Measurements from ENCODE around the gene INPP5A.
A peak's percentile ranks its signal among the peaks of the same experiment; 100 is the strongest.

INPP5A gene

DNA sequence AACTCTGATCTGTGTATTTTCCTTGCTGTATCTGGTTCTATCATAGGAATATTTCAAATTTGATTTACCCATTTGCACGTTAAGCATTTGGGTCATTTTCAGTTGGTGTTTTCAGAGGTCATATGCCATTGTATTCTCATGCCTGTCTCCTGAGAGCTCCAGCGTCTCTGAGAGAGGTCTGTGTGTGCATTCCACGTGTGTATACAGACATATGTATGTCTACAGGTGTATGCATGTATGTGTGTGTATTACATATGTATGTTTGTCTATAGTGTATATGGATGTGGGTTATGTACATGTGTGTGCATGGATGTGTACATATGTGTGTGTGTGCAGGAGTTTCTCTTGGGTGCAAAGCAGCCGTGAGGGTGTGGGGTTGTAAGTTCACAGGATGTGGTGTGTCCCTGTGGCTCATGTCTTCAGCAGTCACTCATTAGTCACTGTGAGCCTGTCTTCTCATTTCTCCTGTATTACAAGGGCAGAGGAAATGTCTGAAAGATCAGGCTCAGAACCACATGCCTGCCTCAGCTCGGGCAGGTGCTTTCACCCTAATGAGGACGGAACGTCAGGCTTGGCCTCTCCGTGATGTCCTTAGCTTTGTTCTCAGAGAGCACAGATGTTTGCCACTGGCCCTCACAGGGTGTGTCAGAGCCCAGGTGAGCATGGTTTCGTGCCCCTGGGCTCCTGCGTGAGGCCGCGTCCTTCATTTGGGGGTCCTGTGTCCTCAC, 146.7 kb downstream of the INPP5A start:
- DNase-seq = peak; percentile 9

DNA sequence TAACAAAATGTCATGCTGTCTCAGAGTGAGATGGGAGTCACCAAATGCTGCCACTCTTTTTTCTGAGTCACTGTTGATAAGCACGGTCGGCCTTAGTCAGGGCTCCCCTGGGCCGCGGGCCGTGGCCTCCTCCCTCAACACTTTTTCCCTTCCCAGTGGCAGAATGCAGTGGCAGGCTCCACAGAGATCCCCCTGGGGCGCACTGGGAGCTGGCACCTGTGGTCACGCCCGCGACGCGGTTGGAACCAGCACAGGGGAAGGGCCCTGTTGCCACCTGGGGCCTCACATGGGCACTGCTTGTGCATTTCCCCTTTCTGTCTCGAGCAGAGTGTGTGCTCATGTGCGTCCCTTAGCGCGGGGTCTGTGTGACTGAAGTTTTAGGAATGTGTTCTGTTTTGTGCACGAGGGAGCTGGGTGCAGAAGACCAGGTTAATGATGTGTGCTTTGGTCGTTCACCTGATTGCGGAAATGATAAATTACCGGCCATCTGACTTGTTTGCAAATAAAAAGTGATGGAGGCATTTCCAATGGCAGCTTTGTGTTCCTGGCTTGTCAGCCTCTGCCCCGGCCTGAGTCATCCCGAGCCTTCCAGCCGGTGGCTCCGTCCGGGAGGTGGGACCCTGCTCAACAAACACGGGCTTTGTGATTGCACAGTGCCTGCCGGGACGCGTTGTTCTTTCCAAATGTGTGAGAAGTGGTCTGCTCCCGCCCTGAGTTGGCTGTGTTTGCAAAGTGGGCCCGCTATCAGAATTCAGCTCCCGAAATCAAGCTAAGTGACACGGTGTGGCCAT, 147.7 kb downstream of the INPP5A start:
- DNase-seq = no peak

DNA sequence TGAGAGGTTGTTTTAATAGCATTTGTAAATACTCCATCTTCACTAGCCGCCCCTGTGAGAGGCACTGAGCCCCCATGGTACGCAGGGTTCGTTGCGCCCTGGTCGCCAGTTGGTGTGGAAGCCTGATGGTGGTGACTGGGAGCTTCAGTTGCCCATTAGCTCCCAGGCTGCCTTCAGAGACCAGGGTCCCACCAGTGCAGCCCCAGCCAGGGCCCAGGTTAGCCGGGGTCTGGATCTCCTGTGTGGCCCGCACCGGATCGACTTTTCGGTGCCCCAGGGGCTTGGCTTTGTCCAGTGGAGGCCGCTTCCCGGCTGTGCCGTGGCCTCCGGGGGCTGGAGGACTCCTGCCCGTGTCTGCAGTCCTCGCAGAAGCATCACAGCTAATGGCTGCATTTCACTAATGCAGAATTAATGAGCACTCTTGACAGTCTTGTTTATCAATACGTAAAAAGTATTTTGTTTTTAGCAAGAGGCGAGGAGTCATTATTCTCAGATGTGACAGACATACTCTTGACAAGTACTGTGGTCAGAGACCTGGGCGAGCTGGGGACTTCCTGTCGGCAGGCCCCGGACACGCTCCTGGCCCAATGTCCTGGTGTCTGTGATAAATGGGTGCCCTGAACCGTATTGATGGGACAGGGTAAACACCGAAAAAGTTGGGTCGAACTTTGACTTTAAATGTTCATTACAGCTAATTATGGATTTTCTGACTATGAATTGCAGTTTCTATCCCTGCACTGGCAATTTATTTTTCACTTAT, 148.5 kb downstream of the INPP5A start:
- no peak for DNase-seq

DNA sequence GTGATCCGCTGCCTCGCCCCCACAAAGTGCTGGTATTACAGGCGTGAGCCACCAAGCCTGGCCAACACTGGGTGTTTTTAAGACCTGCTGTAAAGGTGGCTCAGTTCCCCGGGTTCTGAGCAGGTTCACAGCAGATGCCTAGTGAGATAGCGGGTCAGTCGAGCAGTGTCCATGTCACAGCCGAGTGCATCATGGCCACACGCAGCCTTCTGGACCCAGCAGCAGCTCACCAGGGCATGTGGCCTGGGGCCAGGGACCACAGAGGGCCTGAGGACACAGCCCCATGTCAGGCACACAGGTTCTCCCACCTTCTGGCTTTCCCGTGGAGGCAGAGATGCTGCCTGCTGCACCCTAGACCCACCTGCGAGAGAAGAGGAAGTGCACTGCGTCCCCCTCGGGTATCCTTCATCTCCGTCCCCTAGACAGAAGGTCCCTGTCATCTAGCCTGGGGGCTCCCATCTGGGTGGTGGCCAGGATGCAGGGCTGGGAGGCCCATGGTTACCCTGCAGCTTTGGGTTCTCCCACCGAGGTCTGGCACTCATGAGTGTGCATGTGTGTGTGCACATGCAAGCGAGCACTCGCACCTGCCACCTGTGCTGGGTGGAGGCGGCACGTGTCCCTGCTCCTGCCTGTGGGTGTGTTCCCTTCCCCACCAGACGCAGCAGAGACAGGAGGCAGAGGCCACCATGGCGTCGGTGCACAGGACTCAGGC, 149.8 kb downstream of the INPP5A start:
- no peak for DNase-seq

DNA sequence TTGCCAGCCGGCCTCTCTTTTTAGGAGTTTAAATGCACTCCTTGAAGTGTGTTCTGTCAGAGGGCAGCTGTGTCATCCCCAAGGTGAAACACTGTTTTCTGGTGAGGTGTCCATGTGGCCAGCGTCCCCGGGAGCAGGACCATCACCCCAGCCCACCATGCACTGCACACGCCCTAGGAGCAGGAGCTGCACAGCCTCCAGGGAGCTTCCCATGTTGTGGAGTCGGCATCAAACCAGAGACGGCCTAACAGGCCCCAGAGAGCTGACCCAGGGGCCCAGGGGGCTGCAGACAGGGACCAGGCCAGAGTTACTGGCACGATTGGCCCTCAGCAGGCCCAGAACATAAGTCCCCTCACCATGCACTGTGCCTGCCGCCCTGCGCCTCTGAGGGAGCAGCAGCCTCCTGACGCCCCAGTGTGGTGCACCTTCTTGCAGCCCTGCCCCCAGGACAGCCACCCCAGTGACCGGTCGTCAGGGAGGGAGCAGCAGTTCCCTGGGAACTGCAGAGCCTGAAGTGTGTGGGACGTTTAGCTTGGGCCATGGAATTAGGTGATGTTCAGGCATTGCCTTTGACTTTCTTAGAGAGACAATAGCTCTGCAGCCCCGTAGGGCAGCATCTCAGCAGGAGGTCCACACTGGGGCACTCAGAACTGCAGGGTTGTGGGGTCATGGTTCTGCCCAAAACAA, 150.4 kb downstream of the INPP5A start:
- DNase-seq = no peak

DNA sequence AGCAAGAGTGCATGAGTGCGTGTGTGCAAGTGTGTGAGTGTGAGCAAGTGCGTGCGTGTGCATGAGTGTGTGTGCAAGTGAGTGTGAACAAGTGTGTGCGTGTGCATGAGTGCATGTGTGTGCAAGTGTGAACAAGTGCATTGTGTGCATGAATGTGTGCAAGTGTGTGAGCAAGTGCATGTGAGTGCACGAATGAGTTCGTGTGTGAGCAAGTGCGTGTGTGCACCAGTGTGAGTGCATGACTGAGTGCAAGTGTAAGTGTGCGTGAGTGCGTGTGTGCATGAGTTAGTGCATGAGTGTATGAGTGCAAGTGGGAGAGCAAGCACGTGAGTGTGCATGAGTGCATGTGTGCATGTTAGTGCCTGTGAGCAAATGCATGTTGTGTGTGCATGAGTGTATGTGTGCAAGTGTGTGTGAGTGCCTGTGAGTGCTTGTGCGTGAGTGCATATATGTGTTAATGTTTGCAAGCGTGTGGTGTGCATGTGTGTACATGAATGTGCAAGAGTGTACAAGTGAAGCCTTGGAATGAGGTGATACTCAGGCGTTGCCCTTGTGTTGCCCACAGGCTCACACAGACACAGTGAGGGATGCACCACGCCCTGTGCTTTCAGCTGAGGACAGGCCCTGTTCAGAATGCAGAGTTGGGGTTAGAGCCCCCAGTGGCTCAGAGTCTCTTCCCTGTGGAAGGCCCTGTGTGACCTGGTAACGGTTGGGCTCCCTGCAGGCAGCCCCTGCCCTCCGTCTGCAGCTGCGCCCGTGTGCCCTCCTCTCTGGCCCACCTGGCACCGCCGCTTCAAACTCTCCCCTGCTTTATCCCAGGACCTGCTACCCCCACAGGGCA, 151.2 kb downstream of the INPP5A start:
- DNase-seq = no peak

DNA sequence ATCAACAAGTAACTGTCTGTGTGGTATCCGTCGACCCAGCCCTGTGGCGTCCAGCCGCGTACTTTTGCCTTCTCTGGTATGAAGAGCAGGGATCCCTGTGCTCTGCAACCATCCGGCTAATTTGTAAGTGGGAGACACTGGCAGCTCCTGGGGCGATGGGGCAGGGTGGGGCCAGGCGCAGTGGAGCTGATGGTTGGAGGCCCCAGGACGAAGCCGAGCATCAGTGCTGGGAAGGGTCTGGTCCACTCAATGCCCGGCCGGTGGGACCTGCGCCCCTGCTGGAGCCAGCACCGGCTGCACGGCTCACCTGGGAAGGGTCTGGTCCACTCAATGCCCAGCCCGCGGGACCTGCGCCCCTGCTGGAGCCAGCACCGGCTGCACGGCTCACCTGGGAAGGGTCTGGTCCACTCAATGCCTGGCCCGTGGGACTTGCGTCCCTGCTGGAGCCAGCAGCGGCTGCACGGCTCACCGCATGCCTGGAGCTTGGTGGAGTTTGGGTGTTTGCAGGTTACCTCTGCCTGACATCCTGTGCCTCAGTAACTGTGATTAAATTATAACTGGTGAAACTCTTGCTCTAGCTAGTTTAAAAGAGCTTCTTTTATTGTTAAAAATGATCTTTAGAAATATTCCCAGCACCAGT, 152.3 kb downstream of the INPP5A start:
- DNase-seq = no peak

DNA sequence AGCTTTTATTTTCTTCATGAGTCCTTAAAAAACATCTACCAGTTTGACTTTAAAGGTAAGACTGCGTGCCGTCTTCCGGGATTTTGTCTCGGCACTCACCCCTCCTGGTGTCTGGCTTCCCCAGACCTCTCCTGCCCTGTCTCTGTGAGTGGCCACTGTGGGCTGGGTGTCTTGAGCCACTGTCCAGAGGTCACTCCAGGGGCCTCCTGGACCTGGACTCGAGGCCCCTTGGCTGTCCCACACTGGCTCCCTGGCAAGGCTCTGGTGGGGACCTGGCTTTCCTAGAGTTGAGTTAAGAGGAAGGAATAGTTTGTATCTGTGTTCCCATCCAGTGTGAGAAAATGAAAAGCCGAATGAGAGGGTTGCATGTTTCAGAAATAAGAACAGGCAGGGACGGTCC, 152.8 kb downstream of the INPP5A start:
- no peak for DNase-seq

DNA sequence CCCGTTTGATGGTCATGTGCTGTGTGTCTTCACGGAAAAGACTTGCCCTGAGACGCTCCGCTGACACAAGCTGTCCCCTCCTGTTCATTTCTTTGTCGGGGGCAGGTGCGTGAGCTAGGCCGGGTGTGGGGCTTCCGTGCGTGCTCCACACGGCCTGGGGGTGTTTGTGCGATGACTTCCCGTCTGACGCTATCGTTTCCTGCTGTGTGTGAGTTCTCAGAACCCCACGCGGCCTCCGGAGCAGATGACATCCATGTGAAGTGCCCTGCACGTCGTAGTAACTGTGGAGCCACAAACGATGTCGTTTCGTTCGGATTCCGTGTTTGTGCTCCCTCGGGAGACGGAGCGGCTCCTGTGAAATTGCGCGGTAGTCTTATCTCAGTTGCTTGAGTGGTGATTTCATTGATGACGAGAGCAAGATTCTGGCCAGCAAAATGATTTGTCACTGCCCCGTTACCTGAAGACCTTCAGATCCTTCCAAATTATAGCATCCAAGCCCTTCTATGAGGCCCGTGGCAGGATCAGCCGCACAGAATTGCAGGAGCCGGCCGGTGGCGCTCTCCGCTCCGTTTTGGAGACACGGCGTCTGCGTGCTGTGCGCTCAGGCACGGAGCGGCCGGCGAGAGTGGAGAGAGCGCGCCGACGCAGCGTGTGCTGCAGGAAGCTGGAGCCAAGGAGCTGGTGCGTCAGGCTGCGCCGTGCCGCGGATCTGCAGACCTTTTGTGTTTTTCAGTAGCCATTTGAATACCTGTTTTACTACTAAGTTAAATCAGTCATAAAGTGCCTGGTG, 153.4 kb downstream of the INPP5A start:
- DNase-seq = no peak

DNA sequence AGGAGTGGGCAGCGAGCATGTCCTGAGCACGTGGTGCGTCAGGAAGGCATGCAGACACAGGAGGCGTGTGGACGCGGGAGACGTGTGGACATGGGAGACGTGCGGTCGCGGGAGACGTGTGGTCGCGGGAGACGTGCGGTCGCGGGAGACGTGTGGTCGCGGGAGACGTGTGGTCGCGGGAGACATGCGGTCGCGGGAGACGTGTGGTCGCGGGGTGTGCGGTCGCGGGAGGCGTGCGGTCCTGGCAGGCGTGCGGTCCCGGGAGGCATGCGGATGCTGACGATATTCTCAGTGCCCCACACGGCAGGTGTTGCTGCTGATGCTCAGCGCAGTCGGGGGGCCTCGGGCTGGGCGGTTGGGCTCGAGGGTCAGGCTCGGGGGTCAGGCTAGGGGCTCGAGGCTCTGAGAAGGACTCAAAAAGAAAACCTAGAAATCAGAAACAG, 154.1 kb downstream of the INPP5A start:
- no peak for DNase-seq

DNA sequence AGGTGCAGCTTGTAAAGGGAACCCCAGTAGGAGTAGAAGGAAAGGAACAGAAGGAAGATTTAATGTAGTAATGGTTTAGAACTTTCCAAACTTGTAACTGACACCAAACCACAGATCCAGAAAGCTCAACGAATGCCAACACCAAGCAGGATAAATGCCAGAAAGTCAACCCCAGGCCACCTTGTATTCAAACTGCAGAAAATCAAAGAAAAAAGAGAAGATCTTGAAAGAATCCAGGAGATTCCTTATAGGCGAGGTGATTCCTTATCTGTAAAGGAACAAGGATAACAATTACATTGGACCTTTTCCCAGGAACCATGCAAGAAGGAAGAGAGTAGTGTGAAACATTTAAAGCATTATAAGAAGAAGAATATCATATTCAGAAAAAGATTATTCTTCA, 154.7 kb downstream of the INPP5A start:
- no peak for DNase-seq

DNA sequence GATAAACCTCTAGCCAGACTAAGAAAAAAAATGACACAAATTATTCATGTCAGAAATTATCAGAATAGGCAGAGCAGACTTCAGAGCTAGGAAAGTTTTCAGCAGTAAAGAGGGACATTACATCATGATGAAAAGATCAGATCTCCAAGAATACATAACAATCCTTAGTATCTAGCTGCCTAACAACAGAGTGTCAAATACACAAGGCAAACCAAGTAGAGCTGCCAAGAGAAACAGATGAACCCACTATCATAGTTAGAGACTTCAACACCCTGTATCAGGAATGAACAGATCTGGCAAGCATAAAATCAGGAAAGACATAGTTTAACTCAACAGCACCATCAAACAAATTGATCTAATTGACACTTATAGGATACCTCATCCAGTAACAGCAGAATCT, 156.1 kb downstream of the INPP5A start:
- no peak for DNase-seq

DNA sequence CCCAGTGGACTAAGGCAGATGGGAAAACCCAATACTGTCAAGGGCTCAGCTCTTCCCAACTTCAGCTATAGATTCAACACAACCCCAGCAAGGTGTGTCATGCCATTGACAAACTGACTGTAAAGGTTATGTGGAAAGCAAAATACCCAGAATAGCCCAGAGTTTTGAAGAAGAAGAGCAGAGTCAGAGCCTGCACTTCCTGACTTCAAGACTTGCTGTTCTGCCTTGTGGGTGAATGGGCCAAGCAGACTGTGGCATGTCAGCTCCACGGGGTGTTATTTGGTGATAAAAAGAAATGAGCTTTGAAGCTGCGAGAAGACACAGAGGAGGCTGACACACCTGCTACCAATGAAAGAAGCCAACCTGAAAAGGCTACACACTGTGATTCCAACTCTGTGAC, 158.6 kb downstream of the INPP5A start:
- no peak for DNase-seq

DNA sequence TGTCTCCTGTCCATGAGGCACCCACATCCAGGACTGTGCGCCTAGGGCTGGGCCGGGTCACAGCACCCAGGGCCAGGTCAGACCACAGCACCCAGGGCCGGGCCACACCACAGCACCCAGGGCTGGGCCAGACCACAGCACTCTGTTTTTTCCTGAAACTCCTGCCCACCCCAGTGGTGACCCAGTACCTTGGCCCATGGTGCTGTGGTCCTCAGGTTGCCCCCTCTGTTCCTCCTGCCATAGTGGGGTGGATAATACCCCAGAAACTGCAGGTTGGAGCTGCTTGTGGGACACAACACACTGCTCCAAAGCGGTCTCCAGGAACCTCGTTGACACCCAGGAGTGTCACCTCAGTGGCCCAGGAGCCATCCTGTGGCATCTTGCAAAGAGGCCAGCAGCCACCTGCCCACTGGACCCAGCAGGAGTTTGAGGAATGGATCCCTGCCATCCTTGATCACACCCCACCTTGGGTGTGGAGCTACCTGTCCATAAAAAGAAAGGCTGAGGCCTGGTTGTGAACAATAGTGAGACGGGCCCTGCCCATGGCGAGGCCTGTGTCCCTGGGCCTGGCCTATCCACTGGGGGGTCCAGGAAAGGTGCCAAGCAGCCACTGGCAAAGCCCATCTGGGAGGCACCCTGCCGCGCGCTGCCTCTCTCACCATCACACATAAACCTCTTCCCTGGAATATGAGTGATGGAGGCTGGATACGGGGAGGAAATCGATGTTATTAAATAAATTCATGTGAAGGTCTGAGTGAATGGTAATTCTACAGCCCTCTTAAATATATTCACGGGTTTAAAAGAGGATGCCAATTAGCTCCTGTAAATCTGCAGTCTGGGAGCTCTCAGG, 159.4 kb downstream of the INPP5A start:
- DNase-seq = no peak

DNA sequence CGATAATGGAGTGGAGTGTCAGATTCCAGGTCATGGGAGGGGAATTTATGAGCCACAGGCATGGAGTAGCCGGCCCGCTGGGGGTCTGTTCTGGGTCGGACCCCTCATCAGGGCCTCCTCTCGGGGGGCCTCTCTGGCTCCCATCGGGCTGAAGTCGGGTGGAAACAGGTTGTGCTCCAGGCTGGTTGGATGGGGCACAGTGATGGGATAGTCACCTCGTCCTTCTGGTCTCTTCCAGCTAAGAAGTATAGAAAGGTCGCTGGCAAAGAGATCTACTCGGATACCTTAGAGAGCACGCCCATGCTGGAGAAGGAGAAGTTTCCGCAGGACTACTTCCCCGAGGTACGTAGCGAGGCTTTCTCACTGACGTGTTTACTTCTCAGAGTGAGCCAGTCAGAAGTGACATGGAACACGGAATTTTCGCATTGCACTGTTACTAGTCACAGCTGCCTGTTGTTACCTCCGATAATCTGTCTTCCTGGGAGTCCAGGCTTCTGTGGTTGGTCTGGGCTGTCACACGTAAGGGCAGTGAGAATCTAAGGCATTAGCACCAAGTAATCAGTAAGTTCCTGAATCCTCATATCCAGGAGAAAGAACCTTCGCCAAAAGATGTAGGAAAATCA, 160.1 kb downstream of the INPP5A start:
- no peak for DNase-seq

DNA sequence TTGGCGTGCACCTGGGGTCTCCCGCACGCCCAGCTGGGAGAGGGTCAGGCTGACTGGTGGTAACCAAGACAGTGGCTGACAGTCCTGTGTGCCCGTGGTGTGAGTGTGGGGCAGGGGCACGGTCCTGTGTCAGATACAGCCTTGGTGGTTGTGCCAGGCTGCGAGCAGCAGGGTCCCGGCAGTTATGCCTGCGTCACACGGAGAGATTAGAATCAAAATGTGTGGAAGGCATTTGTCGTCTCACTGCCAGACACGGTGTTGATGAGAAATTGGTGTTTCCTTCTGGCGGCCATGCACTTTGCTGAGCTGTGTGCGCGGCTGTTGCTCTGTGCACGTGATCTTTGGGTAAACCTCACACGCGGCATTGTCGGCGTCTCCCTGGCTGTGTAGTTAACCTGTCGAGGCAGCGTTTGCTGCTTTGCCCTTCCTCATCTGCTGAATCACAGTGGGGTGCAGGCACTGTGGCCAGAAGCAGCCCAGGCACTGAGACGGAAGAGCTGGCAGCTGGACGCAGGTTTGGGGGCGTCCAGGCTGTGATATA, 160.7 kb downstream of the INPP5A start:
- DNase-seq = no peak

DNA sequence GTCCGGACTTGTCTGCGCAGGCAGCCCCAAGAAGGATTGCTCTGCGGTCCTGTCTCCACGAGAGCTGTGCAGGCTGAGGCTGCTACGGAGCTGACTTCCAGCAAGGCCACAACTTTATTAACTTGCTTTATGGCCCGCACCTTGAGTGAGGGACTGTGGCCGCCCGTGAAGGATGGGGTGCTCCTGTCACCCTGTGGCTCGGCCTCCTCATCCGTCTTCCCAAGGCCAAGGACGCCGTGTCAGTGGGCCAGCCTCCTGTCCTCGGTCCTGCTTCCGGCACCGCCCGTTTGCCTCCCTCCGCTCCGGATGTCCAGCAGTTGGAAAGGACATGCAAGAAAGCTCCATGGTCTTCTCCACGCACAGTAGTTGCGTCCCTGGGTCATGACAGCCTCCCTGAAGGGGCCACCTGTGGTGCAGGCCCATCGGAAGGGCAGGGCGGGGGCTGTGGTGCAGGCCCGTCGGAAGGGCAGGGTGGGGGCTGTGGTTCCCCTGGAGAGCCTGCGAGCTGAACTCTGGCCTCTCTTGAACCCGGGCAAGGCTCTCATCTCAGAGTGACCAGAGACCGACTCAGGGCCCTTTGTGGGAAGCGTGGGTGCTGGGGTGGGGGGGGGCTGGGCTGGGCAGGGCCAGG, 161.3 kb downstream of the INPP5A start:
- DNase-seq = no peak
